ENCODE measurements around the gene MYRF. TPM values are rescaled to one million over a fixed set of nuclear protein-coding genes. Genes with fewer than 3 reads are reported as not detected.
A peak's percentile ranks its signal among the peaks of the same experiment; 100 is the strongest.

Gene MYRF
- total and polyA plus RNA-seq, 9 of the 15 experiments (the other 6 are each of a cell fraction or from before 2014, with no cell fraction given), result 2.3 to 25.8 (median 7.1) TPM

DNA sequence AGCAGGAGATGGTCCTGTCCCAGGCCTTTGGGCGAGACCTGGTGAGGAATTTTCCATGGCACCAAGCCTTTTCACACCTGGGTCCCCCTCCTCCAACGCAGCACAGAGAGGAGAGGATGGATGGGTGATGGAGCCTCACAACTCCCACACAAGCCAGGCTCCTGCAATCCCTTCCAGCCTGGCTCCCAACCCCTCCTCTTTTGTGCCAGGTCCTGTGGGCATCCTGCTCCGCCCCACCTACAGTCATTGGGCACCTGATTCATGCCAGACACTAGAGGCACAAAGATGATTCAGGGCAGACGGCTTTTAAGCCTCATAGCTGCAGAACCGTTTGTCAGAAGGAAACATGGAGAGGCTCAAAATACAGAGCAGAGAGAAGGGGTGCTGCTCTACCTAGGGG lies 16.1 kb upstream of the MYRF start (continued):
- TF ChIP-seq, protein P1, sequence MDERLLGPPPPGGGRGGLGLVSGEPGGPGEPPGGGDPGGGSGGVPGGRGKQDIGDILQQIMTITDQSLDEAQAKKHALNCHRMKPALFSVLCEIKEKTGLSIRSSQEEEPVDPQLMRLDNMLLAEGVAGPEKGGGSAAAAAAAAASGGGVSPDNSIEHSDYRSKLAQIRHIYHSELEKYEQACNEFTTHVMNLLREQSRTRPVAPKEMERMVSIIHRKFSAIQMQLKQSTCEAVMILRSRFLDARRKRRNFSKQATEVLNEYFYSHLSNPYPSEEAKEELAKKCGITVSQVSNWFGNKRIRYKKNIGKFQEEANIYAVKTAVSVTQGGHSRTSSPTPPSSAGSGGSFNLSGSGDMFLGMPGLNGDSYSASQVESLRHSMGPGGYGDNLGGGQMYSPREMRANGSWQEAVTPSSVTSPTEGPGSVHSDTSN (CRISPR knock-in tag; IDR thresholded peaks at IDR 0.05; ENCODE audit: low read depth), result no peak
- TF ChIP-seq, protein P1 (tag; conservative IDR thresholded peaks at IDR 0.05; ENCODE audit: low read depth), result no peak
- TF ChIP-seq ZNF583 (CRISPR knock-in tag; IDR thresholded peaks at IDR 0.05), result no peak

DNA sequence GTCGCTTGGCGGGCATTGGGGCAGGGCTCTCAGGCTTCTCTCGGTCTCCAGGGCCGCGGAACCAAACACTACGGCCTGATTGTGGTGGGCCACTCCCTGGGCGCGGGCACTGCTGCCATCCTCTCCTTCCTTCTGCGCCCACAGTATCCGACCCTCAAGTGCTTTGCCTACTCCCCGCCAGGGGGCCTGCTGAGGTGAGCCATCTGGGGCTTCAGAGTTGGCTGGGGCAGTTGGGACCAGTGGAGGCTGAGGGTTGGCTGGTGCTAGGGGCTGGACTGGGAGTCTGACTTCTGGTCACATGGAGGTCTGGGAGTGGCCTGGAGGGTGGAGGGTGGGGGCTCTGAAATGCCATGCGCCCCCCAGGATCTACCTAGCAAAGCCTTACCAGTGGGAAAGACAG lies 15.3 kb upstream of the MYRF start:
- Histone ChIP-seq H3K79me2 (ENCODE audit: control insufficient read depth, insufficient read depth, low read length) (no peaks in the 10 kb centered on the region), H2AFZ (ENCODE audit: low read depth, low read length) (no peak overlapping the region), H3K4me1 (replicated peaks in 1 of 2; ENCODE audit: control insufficient read depth in 2 of 2, insufficient read depth in 2 of 2, low read length in 2 of 2) (peaks cover 2 to 51% of the 10 kb centered on the region in 2 experiments; a peak in 2 of 5 replicates), H3K9me1 (ENCODE audit: control insufficient read depth, insufficient read depth, low read length) (no peaks in the 10 kb centered on the region), H3K36me3 (ENCODE audit: control insufficient read depth, insufficient read depth, low read length) (no peaks in the 10 kb centered on the region), H3K4me2 (ENCODE audit: insufficient read depth, low read length) (no peak overlapping the region), H3K27me3 (ENCODE audit: control insufficient read depth in 2 of 2, insufficient read depth in 2 of 2, low read length in 2 of 2) (peaks cover 4 to 27% of the 10 kb centered on the region in 2 experiments; a peak in 3 of 5 replicates), H3K27ac (ENCODE audit: extremely low read depth, low read depth, low read length) (no peak overlapping the region), H4K20me1 (replicated peaks; ENCODE audit: control insufficient read depth, insufficient read depth, low read length) (peaks cover 9% of the 10 kb centered on the region; the same call in 1 of the 2 replicates), H3K9me3 (replicated peaks; ENCODE audit: control insufficient read depth, insufficient read depth, low read depth, low read length) (no peaks in the 10 kb centered on the region), H3K9ac (ENCODE audit: insufficient read depth in 1 of 2, low read depth in 2 of 2, low read length in 2 of 2) (peak overlapping the region in 1 of 2 experiments; percentile 28; a peak in 1 of 4 replicates), H3K4me3 (no peak overlapping the region)
- in situ Hi-C loops (cut with MboI), result loop anchor here (5.0 kb wide), 1 partner anchor 55 kb away; the partner anchor contains the start of gene DAGLA
- no TSS peak for BruUV-seq (replicated peaks)
- 1% methylated on average over 12 of the region's 12 CpGs for WGBS (ENCODE audit: insufficient coverage, low coverage, missing lambda C conversion rate)
- POLR2A ChIA-PET, result interaction anchor here (0.9 to 1.4 kb wide), 3 partner anchors 11 to 24 kb away, joined by 3 to 7 read pairs (median 3); no protein-coding TSS in a partner anchor
- ATAC-seq, result peak; percentile 84
- CTCF ChIA-PET (ENCODE audit: low intra/inter-chr PET ratio), result no interaction called here
- no peak for FAIRE-seq
- intact Hi-C loops (cut with micrococcal nuclease), result no loop called here
- DNase-seq (ENCODE audit: extremely low read depth in 1 of 4, low spot score in 3 of 4), result peak; percentile 59 to 60 (median 60)
- TF ChIP-seq DACH1 (IDR thresholded peaks at IDR 0.05; ENCODE audit: partially characterized antibody), result no peak
- no peak for TF ChIP-seq HMG20A (CRISPR knock-in tag; conservative IDR thresholded peaks at IDR 0.05)
- no peak for TF ChIP-seq BDP1 (IDR thresholded peaks at IDR 0.05; ENCODE audit: insufficient read depth, insufficient read length)
- TF ChIP-seq, protein P2, sequence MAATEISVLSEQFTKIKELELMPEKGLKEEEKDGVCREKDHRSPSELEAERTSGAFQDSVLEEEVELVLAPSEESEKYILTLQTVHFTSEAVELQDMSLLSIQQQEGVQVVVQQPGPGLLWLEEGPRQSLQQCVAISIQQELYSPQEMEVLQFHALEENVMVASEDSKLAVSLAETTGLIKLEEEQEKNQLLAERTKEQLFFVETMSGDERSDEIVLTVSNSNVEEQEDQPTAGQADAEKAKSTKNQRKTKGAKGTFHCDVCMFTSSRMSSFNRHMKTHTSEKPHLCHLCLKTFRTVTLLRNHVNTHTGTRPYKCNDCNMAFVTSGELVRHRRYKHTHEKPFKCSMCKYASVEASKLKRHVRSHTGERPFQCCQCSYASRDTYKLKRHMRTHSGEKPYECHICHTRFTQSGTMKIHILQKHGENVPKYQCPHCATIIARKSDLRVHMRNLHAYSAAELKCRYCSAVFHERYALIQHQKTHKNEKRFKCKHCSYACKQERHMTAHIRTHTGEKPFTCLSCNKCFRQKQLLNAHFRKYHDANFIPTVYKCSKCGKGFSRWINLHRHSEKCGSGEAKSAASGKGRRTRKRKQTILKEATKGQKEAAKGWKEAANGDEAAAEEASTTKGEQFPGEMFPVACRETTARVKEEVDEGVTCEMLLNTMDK (IDR thresholded peaks at IDR 0.05; ENCODE audit: borderline replicate concordance, insufficient read depth, low read depth, low read length, poor library complexity, severe bottlenecking), result peak; percentile 93

Measured in K562 (cell line).